GM19463 (cell line): ENCODE measurements around the gene OR2F1.

Experiments
- ATAC-seq: cut with Tn5 transposase; IDR thresholded peaks from one replicate; pipeline ENCODE4 v1.9.1; 2021; ENCODE audit warnings: mild to moderate bottlenecking, moderate library complexity; ENCODE audit not compliant: unreplicated experiment

Gene OR2F1

GRCh38 chr7:143953421-143953820 is 1.2 kb upstream of the OR2F1 start:
- ATAC-seq, result no peak

GRCh38 chr7:143954135-143954534 is 509 bp upstream of the OR2F1 start:
- ATAC-seq, result no peak

- ATAC-seq, result no peak
Observed at GRCh38 chr7:143958781-143959180, 4.1 kb downstream of the OR2F1 start.

GRCh38 chr7:143960813-143961610 is 6.4 kb downstream of the OR2F1 start:
- no peak for ATAC-seq

GRCh38 chr7:143965280-143965679 is 10.6 kb downstream of the OR2F1 start:
- no peak for ATAC-seq

GRCh38 chr7:143967398-143967797 is 12.8 kb downstream of the OR2F1 start:
- no peak for ATAC-seq

GRCh38 chr7:143973870-143974416 is 19.3 kb downstream of the OR2F1 start:
- ATAC-seq, result no peak

- ATAC-seq, result no peak
Observed at GRCh38 chr7:143974459-143974858, 19.8 kb downstream of the OR2F1 start.

- ATAC-seq, result no peak
Observed at GRCh38 chr7:143975617-143976016, 21.0 kb downstream of the OR2F1 start.

GRCh38 chr7:143978585-143978984 is 23.9 kb downstream of the OR2F1 start:
- no peak for ATAC-seq

GRCh38 chr7:143979359-143979758 is 24.7 kb downstream of the OR2F1 start:
- ATAC-seq, result no peak

- no peak for ATAC-seq
Observed at GRCh38 chr7:143979998-143980397, 25.4 kb downstream of the OR2F1 start.

GRCh38 chr7:143980746-143981510 is 26.3 kb downstream of the OR2F1 start:
- no peak for ATAC-seq

- no peak for ATAC-seq
Observed at GRCh38 chr7:143983960-143984359, 29.3 kb downstream of the OR2F1 start.

- ATAC-seq, result no peak
Observed at GRCh38 chr7:143987513-143987912, 32.9 kb downstream of the OR2F1 start.

- no peak for ATAC-seq
Observed at GRCh38 chr7:143988976-143989745, 34.5 kb downstream of the OR2F1 start.

- ATAC-seq, result no peak
Observed at GRCh38 chr7:143992670-143993069, 38.0 kb downstream of the OR2F1 start.

- no peak for ATAC-seq
Observed at GRCh38 chr7:143993924-143994323, 39.3 kb downstream of the OR2F1 start.

GRCh38 chr7:144000020-144000419 is 45.4 kb downstream of the OR2F1 start, which contains the start of gene OR6B1:
Gene OR6B1, plus strand, starts transcription at chr7:144000320. Its CDS starts 3,677 bp downstream, at chr7:144003997.
- ATAC-seq, result no peak

GRCh38 chr7:144001543-144001942 is 46.9 kb downstream of the OR2F1 start:
- no peak for ATAC-seq

- ATAC-seq, result no peak
Observed at GRCh38 chr7:144004703-144005102, 50.1 kb downstream of the OR2F1 start.
